ENCODE measurements around the gene PHLPP2.

DNA sequence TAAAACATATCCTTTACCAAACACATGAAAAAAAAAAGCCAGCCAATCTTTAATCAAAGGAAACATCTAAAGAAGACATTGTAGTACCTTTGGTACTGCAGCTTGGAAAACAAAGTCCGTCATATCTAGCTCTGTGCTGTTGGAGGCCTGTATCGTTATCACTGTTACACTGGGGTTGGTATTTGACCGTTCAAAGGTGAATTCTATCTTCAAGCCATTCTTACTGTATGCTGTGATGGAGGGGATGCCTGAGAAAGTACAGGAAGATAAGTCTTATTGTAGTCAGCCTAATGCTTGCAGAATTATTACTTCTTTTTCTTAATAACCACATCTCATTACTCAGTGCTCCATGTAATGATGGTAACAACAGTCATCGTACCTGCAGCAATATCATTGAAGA lies 14.4 kb upstream of the PHLPP2 start:
- TF ChIP-seq, protein P1, sequence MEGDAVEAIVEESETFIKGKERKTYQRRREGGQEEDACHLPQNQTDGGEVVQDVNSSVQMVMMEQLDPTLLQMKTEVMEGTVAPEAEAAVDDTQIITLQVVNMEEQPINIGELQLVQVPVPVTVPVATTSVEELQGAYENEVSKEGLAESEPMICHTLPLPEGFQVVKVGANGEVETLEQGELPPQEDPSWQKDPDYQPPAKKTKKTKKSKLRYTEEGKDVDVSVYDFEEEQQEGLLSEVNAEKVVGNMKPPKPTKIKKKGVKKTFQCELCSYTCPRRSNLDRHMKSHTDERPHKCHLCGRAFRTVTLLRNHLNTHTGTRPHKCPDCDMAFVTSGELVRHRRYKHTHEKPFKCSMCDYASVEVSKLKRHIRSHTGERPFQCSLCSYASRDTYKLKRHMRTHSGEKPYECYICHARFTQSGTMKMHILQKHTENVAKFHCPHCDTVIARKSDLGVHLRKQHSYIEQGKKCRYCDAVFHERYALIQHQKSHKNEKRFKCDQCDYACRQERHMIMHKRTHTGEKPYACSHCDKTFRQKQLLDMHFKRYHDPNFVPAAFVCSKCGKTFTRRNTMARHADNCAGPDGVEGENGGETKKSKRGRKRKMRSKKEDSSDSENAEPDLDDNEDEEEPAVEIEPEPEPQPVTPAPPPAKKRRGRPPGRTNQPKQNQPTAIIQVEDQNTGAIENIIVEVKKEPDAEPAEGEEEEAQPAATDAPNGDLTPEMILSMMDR (IDR thresholded peaks at IDR 0.05) = no peak
- TF ChIP-seq POLR2A (IDR thresholded peaks at IDR 0.05) = no peak
